NOMO-1 (cell line): ENCODE data around the gene PRKCD.
"Not testable (repeated sequence)": the region's sequence is repeated elsewhere in the genome, so short reads cannot be mapped to it uniquely, and the experiment has no call there.

ENCODE experiments used
- DNase-seq, 2 experiments: peaks; one replicate each; lab custom pipeline; 2025; ENCODE audit not compliant: unreplicated experiment in 2 of 2; lab: John Stamatoyannopoulos, UW

PRKCD gene

GRCh38 chr3:53139906-53140846 is 20.8 kb upstream of the PRKCD start:
- no peak for DNase-seq

GRCh38 chr3:53140847-53141845 is 19.9 kb upstream of the PRKCD start:
- DNase-seq, result peak; percentile 78 to 91

GRCh38 chr3:53142986-53143385 is 18.0 kb upstream of the PRKCD start:
- DNase-seq, result peak; percentile 54 to 64

- no peak for DNase-seq
Observed at GRCh38 chr3:53144446-53144845, 16.6 kb upstream of the PRKCD start.

- DNase-seq, result no peak
Observed at GRCh38 chr3:53144862-53145712, 15.9 kb upstream of the PRKCD start.

- DNase-seq, result no peak
Observed at GRCh38 chr3:53145713-53146080, 15.3 kb upstream of the PRKCD start.

GRCh38 chr3:53146319-53146891 is 14.6 kb upstream of the PRKCD start:
- DNase-seq, result no peak

- no peak for DNase-seq
Observed at GRCh38 chr3:53147151-53147902, 13.7 kb upstream of the PRKCD start.

GRCh38 chr3:53147903-53148400 is 13.1 kb upstream of the PRKCD start:
- no peak for DNase-seq

GRCh38 chr3:53149006-53149690 is 11.9 kb upstream of the PRKCD start:
- DNase-seq, result no peak

GRCh38 chr3:53149699-53150098 is 11.3 kb upstream of the PRKCD start:
- no peak for DNase-seq

GRCh38 chr3:53150247-53151085 is 10.5 kb upstream of the PRKCD start:
- DNase-seq, result no peak

GRCh38 chr3:53151086-53151438 is 9.9 kb upstream of the PRKCD start:
- DNase-seq, result not testable (repeated sequence)

- DNase-seq, result no peak
Observed at GRCh38 chr3:53151465-53151864, 9.5 kb upstream of the PRKCD start.

- no peak for DNase-seq
Observed at GRCh38 chr3:53151870-53152660, 8.9 kb upstream of the PRKCD start.

- no peak for DNase-seq
Observed at GRCh38 chr3:53153264-53153823, 7.7 kb upstream of the PRKCD start.

GRCh38 chr3:53153980-53154379 is 7.0 kb upstream of the PRKCD start:
- no peak for DNase-seq
